ENCODE results near the gene MOBP.

DNA sequence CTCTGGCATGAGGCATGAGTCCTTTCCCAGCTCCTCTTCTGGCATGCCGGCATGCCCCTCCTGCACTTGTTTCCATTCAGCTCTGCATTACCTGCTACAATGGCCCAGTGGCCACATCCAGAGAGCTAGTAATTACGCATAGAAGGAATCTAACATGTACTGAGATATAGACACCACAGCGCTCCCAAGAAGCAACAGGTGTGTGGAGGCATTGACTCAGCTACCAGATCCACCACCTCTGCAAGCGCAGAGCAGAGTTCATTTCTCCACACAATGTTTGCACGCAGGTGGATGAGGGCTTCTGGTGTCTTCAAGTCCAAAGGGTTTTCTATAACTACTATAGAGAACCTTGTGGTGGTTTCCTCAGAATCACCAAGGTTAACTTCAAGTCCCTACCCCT lies 4.2 kb downstream of the MOBP start:
- TF ChIP-seq CTCF (IDR thresholded peaks at IDR 0.05) = no peak
- TF ChIP-seq POLR2A (IDR thresholded peaks at IDR 0.05) = no peak

All from stomach (tissue), 4 donors.